ENCODE results near the gene ACCSL. TPM values are rescaled to one million over a fixed set of nuclear protein-coding genes. Genes with fewer than 3 reads are reported as not detected.

The ACCSL gene
- total RNA-seq (0.04 TPM), polyA plus RNA-seq (ENCODE audit: insufficient read depth in 1 of 8, insufficient read length in 8 of 8, low replicate concordance in 1 of 8) (not detected)
- long read RNA-seq, donor 1 = 0 reads
- long read RNA-seq, donor 2 = 0 reads
- long read RNA-seq, donor 3 = 0 reads
- long read RNA-seq, donor 4 = 0 reads
- long read RNA-seq, donor 5 = 0 reads
- long read RNA-seq, donor 6 = 0 reads
- long read RNA-seq, donor 7 = 0 reads
- long read RNA-seq, donor 8 = 0 reads
- long read RNA-seq, donor 9 = 0 reads
- long read RNA-seq, donor 10 = 0 reads
- long read RNA-seq, donor 11 = 0 reads

- Histone ChIP-seq H3K4me1 (ENCODE audit: control insufficient read depth, insufficient read depth, low read length) (no peaks in the 10 kb centered on the region), H3K27me3 (ENCODE audit: control insufficient read depth, insufficient read depth, low read length) (peaks cover 9% of the 10 kb centered on the region), H3K36me3 (ENCODE audit: control insufficient read depth, insufficient read depth, low read length) (no peaks in the 10 kb centered on the region), H3K9me3 (replicated peaks; ENCODE audit: control insufficient read depth, low read depth, low read length) (no peaks in the 10 kb centered on the region), H3K4me3 (ENCODE audit: low read length) (no peak within 1 kb of the TSS), H3K27ac (ENCODE audit: low read length) (no peak within 1 kb of the TSS)
- DNase-seq = no peak
- 75% methylated on average over 8 of the region's 12 CpGs for WGBS (ENCODE audit: insufficient coverage)
Observed at GRCh38 chr11:44047931-44048431, at the start of gene ACCSL. TSS of gene ACCSL (plus strand) at chr11:44047981. CDS start at chr11:44048037, 56 bp downstream.

DNA sequence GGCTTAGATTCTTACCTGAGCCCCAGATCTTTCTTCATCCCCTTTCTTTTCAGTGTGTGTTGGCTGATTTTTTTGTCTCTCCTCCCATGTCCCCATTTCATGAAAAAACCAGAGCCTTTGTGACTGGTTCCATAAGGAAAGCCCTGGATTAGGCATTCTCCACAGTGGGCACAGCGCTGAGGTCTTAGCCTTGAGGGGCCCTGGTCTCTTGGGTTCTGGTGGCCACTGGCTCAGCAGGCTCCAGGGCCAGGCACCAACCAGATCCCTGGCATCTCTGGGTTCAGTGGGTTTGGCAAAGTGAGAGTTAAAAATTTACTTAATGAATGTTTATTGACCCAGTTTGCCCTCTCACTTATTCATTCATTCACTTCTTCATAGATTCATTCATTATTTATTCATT is 49.5 kb upstream of the ACCSL start:
- no peaks in the 10 kb centered on the region for H3K9me3 ChIP-seq (replicated peaks; ENCODE audit: control insufficient read depth, low read depth, low read length)
- no peak overlapping the region for H3K27ac ChIP-seq (ENCODE audit: low read length)
- no peaks in the 10 kb centered on the region for H3K36me3 ChIP-seq (ENCODE audit: control insufficient read depth, insufficient read depth, low read length)
- no peak for DNase-seq
- WGBS (ENCODE audit: insufficient coverage) = 100% methylated on average over 1 of the region's 1 CpG
- no peaks in the 10 kb centered on the region for H3K27me3 ChIP-seq (ENCODE audit: control insufficient read depth, insufficient read depth, low read length)
- H3K4me1 ChIP-seq (ENCODE audit: control insufficient read depth, insufficient read depth, low read length) = peaks cover 37% of the 10 kb centered on the region
- H3K4me3 ChIP-seq (ENCODE audit: low read length) = no peak overlapping the region

- H3K36me3 ChIP-seq (ENCODE audit: control insufficient read depth, insufficient read depth, low read length) = no peaks in the 10 kb centered on the region
- DNase-seq = no peak
- WGBS (ENCODE audit: insufficient coverage) = no CpG with 5 or more reads among the region's 2 CpGs
- peaks cover 28% of the 10 kb centered on the region for H3K4me1 ChIP-seq (ENCODE audit: control insufficient read depth, insufficient read depth, low read length)
- H3K4me3 ChIP-seq (ENCODE audit: low read length) = no peak overlapping the region
- no peak overlapping the region for H3K27ac ChIP-seq (ENCODE audit: low read length)
- no peaks in the 10 kb centered on the region for H3K27me3 ChIP-seq (ENCODE audit: control insufficient read depth, insufficient read depth, low read length)
- H3K9me3 ChIP-seq (replicated peaks; ENCODE audit: control insufficient read depth, low read depth, low read length) = no peaks in the 10 kb centered on the region
Observed at GRCh38 chr11:44000731-44001130, 47.0 kb upstream of the ACCSL start.

DNA sequence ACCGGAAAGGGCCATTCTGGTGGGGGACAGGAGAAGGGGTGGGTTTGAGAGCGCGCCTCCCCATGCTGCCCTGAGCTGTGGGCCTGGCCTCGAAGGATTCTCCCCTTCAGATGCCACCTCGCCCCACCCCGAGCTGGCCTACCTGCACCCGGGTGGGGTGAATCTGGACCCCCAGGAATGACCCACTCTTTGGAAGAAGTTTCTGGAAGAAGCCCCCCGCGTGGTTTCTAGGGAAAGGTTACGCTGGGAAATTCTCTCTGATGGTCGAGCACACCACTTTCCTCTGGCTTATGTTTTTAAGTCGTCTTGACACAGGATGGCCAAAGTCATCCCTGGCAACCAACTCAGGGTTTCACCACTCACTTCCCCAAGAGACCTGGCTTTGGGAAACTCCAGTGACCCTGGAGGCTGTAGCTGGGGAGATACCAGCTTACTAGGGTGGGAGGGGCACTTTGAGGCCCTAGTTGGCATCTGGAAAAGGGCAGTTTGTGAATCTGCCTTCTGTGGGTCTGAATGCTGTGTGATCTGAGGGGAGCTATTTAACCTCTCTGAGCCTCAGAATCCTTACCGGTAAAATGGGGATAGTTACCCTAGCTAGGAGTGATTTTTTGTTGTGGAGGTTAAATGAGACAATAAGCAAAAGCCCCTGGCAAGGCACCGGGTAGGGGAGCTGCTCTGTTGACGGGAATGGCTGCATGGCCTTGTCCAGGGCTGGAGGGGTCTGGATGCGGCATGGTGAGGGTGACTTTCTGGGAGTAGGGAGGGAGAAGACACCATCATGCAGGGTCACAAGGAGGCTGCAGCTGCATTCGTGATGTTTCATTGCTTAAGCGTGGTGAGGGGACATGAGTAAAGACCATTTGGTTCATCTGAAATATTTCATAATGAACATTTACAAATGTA is 45.3 kb upstream of the ACCSL start:
- H3K27ac ChIP-seq (ENCODE audit: low read length) = no peak overlapping the region
- H3K36me3 ChIP-seq (ENCODE audit: control insufficient read depth, insufficient read depth, low read length) = no peaks in the 10 kb centered on the region
- DNase-seq = no peak
- no peaks in the 10 kb centered on the region for H3K27me3 ChIP-seq (ENCODE audit: control insufficient read depth, insufficient read depth, low read length)
- H3K4me1 ChIP-seq (ENCODE audit: control insufficient read depth, insufficient read depth, low read length) = peaks cover 32% of the 10 kb centered on the region
- H3K9me3 ChIP-seq (replicated peaks; ENCODE audit: control insufficient read depth, low read depth, low read length) = no peaks in the 10 kb centered on the region
- no peak overlapping the region for H3K4me3 ChIP-seq (ENCODE audit: low read length)
- WGBS (ENCODE audit: insufficient coverage) = 83% methylated on average over 11 of the region's 18 CpGs

GRCh38 chr11:44003736-44004451 is 43.9 kb upstream of the ACCSL start:
- no peaks in the 10 kb centered on the region for H3K27me3 ChIP-seq (ENCODE audit: control insufficient read depth, insufficient read depth, low read length)
- WGBS (ENCODE audit: insufficient coverage) = 93% methylated on average over 7 of the region's 9 CpGs
- H3K9me3 ChIP-seq (replicated peaks; ENCODE audit: control insufficient read depth, low read depth, low read length) = no peaks in the 10 kb centered on the region
- no peak overlapping the region for H3K27ac ChIP-seq (ENCODE audit: low read length)
- no peak for DNase-seq
- no peak overlapping the region for H3K4me3 ChIP-seq (ENCODE audit: low read length)
- H3K4me1 ChIP-seq (ENCODE audit: control insufficient read depth, insufficient read depth, low read length) = peaks cover 28% of the 10 kb centered on the region
- H3K36me3 ChIP-seq (ENCODE audit: control insufficient read depth, insufficient read depth, low read length) = no peaks in the 10 kb centered on the region

- H3K27ac ChIP-seq (ENCODE audit: low read length) = no peak overlapping the region
- WGBS (ENCODE audit: insufficient coverage) = 84% methylated on average over 2 of the region's 10 CpGs
- no peak for DNase-seq
- H3K9me3 ChIP-seq (replicated peaks; ENCODE audit: control insufficient read depth, low read depth, low read length) = no peaks in the 10 kb centered on the region
- H3K4me1 ChIP-seq (ENCODE audit: control insufficient read depth, insufficient read depth, low read length) = peaks cover 28% of the 10 kb centered on the region
- H3K27me3 ChIP-seq (ENCODE audit: control insufficient read depth, insufficient read depth, low read length) = no peaks in the 10 kb centered on the region
- no peak overlapping the region for H3K4me3 ChIP-seq (ENCODE audit: low read length)
- no peaks in the 10 kb centered on the region for H3K36me3 ChIP-seq (ENCODE audit: control insufficient read depth, insufficient read depth, low read length)
Observed at GRCh38 chr11:44004452-44005062, 43.2 kb upstream of the ACCSL start.

DNA sequence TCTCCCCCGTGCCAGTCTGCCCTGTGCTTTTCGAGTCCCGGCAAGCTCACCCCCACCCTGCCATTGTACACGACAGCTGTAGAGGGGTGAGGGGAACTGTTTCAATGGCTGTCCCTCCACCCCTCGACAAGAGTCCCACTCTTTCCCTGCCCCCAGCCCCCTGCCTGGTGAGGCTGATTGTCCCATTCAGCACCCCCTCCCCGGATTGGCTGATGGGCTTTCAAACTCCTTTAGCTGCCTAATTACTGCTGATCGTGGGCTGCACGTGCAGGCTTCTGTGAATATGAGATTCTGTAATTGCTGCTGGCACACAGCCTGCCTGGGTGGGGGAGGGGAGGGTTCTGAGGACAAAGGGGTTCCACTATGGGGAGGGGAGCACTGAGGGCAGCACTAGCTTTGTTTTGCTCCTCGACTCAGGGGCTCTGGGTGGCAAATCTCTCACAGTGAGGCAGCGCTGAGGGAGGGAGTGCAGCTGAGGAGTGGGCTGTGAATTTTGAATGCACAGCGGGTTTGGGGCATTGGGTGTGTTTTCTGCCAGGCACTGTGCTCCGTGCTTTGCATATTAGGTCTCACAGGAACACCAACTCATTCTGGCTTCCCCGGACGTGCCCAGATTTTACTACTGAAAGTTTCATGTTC is 42.6 kb upstream of the ACCSL start:
- 22% methylated on average over 6 of the region's 14 CpGs for WGBS (ENCODE audit: insufficient coverage)
- Histone ChIP-seq H3K9me3 (replicated peaks; ENCODE audit: control insufficient read depth, low read depth, low read length) (no peaks in the 10 kb centered on the region), H3K4me3 (ENCODE audit: low read length) (no peak overlapping the region), H3K36me3 (ENCODE audit: control insufficient read depth, insufficient read depth, low read length) (no peaks in the 10 kb centered on the region), H3K27ac (ENCODE audit: low read length) (no peak overlapping the region), H3K27me3 (ENCODE audit: control insufficient read depth, insufficient read depth, low read length) (no peaks in the 10 kb centered on the region), H3K4me1 (ENCODE audit: control insufficient read depth, insufficient read depth, low read length) (peaks cover 28% of the 10 kb centered on the region)
- DNase-seq = no peak

DNA sequence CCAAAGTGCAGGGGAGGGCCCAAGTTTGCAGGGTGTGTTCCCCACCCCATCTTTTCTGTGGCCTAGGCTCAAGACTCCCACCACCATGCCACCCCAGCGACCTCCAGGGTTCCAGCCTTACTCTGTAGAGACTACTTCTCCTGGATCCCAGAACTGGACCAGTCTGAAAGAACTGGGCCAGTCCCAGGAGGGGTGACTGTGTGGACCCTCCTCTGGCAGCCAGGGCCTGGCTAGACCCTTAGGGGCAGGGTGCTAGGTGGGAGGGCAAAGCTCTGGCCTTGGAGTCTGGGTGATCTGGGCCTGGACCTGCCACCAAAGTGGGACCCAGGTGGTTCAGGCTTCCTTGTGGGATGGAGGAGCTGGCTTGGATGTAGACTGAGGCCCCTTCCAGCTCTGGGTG is 41.8 kb upstream of the ACCSL start:
- no CpG with 5 or more reads among the region's 1 CpG for WGBS (ENCODE audit: insufficient coverage)
- Histone ChIP-seq H3K9me3 (replicated peaks; ENCODE audit: control insufficient read depth, low read depth, low read length) (no peaks in the 10 kb centered on the region), H3K4me1 (ENCODE audit: control insufficient read depth, insufficient read depth, low read length) (peaks cover 28% of the 10 kb centered on the region), H3K36me3 (ENCODE audit: control insufficient read depth, insufficient read depth, low read length) (no peaks in the 10 kb centered on the region), H3K27ac (ENCODE audit: low read length) (no peak overlapping the region), H3K4me3 (ENCODE audit: low read length) (no peak overlapping the region), H3K27me3 (ENCODE audit: control insufficient read depth, insufficient read depth, low read length) (no peaks in the 10 kb centered on the region)
- DNase-seq = no peak

GRCh38 chr11:44006917-44007361 is 40.8 kb upstream of the ACCSL start:
- H3K4me3 ChIP-seq (ENCODE audit: low read length) = no peak overlapping the region
- no peaks in the 10 kb centered on the region for H3K27me3 ChIP-seq (ENCODE audit: control insufficient read depth, insufficient read depth, low read length)
- H3K4me1 ChIP-seq (ENCODE audit: control insufficient read depth, insufficient read depth, low read length) = peaks cover 25% of the 10 kb centered on the region
- DNase-seq = peak; percentile 36
- no peaks in the 10 kb centered on the region for H3K9me3 ChIP-seq (replicated peaks; ENCODE audit: control insufficient read depth, low read depth, low read length)
- WGBS (ENCODE audit: insufficient coverage) = 63% methylated on average over 8 of the region's 11 CpGs
- no peaks in the 10 kb centered on the region for H3K36me3 ChIP-seq (ENCODE audit: control insufficient read depth, insufficient read depth, low read length)
- H3K27ac ChIP-seq (ENCODE audit: low read length) = no peak overlapping the region

All from muscle of leg (tissue), 16 donors.